GM21515 (cell line): ENCODE measurements around the gene CBLB.

Source experiments
- ATAC-seq: cut with Tn5 transposase; IDR thresholded peaks from one replicate; pipeline ENCODE4 v1.9.1; 2021; ENCODE audit not compliant: unreplicated experiment

Gene CBLB

DNA sequence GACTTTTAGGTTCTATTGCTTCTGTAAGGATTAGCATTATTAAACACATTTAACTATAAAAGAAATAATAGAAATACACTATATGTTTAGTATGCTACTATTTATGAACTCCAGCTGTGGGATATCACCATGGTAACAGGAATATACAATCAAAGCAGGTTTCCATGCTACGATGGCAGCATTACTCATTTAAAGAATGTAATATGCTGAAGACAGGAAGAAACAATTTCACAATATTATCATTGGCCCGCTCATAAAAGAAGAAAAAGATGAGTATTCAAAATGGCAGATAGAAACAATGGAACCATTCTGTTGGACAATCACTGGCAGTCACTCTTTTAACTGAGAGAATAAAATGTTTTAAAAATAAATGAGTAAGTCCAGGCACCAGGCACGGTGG is 153.4 kb downstream of the CBLB start:
- ATAC-seq = no peak

DNA sequence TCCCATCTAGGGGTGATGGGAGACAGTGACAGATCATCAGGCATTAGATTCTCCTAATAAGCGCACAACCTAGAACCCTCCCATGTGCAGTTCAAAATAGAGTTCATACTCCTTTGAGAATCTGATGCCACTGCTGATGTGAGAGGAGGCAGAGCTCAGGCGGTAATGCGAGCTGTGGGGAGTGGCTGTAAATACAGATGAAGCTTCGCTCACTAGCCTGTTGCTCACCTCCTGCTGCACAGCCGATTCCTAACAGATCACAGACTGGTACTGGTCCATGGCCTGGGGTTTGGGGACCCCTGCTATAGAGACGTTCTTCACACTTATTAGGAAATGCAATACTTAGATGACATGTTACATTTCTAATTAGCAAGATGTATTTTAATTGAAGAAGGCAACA is 154.4 kb downstream of the CBLB start:
- no peak for ATAC-seq

DNA sequence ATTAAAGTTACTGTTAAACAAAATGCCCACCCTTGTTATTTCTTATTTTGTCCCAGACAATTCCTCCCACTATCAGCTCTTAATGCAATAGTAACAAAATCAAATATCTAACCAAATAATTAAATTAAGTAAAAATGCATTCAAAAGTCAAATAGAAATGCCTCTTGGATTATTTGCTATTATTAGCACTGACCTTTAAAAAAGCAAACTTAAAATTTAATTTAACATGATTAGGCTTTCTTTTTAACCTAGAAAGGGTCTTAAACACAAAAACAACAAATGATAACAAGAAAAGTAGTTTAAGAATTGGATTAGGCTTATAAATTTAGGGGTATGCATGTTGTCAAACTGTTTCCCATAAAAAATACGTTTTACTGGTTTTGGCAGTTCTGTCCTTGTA is 159.8 kb downstream of the CBLB start:
- no peak for ATAC-seq

- no peak for ATAC-seq
Observed at GRCh38 chr3:105707009-105707408, 161.8 kb downstream of the CBLB start.

DNA sequence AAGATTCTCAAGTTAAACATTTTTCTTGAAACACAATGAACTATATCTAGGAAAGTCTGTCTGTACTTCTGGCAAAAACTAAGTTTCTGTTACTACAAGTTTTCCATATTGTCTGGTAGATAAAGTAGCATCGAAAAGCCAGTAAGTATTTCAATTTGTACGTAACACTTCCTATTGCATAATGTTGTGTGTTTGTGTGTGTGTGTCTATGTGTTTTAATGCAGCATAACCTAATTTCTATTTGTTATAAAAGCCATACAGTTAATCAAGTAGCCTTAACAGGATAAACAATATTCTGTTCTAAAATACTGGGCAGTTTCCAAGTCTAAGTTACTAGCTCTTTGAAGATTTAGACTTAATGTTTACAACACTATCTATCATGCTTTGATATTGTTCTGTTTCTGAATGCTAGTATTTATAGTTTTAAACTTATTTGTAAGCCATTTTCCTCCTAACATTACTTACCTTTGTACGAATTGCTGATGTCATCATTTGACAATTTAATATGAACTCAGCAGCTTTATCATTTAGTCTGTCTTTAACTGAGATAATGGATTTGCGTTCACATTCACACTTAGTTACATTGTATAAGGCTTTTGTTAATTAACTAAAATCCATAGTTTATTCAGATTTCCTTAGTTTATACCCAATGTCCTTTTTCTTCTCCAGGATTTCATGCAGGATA is 163.9 kb downstream of the CBLB start:
- no peak for ATAC-seq

DNA sequence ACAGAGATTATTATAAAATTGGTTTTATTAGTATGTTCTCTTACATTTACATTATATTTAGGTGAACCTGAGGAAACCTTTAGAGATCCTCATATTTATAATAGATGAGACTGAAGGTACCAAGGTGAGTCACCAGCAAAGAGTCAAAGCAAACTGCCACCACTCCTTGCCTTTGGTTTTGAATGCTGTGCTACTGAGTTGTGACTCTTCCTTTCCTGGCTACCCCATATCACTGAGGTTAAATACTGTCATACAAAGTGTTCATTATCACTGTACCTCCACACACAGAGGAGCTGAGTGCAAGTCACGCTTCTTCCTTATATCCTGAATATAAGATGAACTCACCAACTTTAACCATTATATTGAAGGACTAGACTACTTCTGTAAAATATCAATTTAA is 168.2 kb downstream of the CBLB start:
- ATAC-seq = no peak

DNA sequence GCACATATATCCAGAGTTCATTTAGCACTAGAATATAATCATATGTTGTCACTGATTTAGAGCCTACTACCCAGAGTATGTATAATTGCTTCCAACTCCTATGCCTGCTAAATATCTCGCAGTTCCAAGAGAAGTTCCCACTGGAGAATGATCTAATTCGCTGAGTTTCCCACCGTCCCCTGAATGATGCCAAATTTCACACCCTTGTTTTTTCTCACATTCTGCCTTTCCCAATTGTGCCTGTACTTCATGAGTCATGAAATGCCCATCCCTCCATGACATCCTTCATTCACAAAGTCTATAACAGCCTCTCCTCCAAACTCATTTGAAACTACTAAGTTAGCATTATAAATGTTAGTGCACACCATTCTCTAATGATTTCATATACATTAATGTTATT is 177.2 kb downstream of the CBLB start:
- ATAC-seq = no peak

- no peak for ATAC-seq
Observed at GRCh38 chr3:105691053-105691452, 177.8 kb downstream of the CBLB start.

GRCh38 chr3:105688821-105689220 is 180.0 kb downstream of the CBLB start:
- no peak for ATAC-seq

GRCh38 chr3:105686278-105686897 is 182.4 kb downstream of the CBLB start:
- no peak for ATAC-seq

DNA sequence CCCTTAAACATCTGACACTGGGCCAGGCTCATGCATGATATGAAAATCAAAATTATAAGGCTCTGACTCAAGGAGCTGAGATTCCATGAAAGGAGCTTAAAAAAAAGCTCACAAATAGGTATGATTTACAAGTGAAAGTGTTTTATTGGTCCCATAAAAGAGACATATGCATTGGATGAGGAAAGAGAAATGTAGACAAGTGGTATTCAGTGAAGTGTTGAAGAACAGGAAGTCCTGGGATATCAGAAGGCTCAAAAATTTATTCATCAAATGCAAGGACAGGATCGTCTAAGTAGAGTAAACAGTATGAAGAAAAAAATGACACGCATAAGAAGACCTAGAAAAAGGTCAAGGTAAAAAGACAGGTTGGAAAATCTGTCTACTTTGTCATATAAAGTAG is 188.9 kb downstream of the CBLB start:
- ATAC-seq = no peak

- ATAC-seq = no peak
Observed at GRCh38 chr3:105678017-105678416, 190.8 kb downstream of the CBLB start.

GRCh38 chr3:105676621-105677300 is 192.1 kb downstream of the CBLB start:
- no peak for ATAC-seq

DNA sequence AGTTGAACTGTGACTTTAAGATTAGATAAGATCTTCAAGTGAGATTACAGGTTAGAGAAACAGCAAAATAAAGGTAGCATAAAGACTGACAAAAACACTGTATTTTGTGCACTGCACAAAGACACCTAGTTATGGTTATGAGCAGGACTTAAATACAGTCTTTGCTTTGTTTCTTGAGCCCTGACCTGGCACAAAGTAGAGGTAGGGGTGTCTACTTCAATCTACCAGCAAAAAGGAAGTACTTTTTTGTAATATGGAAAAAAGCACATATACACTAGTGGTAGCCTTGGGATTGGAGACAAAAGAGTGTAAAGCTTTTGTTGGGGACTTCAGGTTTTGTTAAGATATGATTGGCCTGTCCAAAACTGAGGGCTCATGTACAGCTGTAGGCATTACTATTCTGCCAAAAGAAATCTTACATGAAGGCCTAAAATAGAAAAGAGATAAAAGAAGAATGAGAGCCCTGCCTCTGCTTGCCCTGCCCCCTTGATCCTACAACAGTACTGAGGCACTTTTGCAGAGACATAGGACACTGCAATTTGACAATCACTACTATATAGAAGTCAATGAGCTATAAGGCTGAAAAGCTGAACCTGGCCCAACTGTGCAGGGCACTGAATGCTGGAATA is 194.3 kb downstream of the CBLB start:
- ATAC-seq = no peak

- ATAC-seq = no peak
Observed at GRCh38 chr3:105672996-105673395, 195.8 kb downstream of the CBLB start.

DNA sequence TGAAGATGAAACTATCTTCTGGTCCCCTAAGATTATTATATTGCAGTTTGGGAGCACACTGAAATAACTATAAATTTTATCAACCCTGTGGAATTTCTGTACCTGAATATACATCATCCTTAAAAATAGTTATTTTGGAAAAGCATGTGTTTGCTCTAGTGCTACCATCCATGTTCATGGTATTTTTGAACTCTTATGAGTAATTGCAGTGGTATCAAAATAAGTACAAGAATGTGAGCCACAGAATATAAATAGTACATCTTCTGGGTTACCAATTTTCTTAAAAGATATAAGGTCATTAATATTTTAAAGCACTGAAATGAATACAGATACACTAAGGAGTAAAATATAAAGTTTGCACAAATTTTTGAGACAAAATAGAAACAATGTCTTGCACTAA is 206.5 kb downstream of the CBLB start:
- no peak for ATAC-seq

GRCh38 chr3:105661461-105661860 is 207.4 kb downstream of the CBLB start:
- no peak for ATAC-seq

DNA sequence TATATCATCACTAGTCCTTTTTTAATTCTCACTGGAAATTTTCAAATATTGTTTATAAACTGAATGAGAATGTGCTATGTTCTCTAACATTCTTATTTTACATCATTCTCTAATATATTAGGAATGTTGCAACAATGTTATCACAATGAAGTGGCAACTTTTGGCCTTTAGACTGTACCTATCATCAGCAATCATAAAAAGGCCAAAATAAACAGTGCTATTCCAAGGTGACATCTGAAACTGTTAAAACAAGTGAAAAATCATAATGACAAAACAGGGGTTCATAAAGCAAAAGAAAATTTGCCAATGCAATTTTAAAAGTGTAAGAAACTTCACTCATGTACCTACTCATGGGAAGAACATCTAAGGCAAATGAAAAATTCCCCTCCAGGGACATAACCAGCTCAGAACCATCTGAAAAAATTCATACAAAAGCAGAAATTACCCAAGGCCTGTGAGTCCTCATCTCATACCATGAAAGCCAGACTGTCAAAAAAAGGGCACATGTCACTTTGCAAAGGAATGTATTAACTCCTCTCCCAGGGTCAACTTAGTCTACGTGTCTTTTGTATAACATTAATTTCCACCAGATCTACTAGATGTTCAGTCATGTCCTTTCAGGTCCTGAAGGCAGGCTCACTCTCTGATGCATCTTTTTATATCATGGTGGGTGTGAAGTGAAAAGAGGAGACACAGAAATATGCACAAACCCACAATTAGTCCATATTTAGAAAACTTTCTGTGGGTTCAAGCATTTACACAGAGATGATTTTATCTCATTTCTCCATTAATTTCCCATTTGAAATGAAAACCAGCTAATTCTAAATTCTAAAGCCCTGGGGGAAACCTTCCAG is 211.9 kb downstream of the CBLB start:
- ATAC-seq = no peak

DNA sequence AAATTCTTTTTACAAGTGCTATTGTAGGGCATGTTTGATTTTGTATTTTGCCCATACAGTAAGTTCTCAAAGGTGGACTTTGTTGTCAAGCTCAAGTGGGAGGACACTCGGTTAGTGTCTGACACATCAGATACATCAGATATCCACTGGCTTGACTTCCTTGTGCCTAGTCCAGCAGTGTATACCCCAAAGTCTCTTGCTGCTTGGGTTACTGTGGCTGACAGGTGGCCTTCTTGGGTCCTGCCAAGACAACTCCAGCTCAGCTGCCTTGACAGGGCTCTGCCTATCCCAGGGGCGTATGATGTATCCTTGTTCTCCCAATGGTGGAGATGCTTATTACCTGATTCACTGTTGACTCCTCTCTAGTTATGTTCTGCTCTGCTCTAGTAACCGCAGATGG is 214.9 kb downstream of the CBLB start:
- no peak for ATAC-seq

DNA sequence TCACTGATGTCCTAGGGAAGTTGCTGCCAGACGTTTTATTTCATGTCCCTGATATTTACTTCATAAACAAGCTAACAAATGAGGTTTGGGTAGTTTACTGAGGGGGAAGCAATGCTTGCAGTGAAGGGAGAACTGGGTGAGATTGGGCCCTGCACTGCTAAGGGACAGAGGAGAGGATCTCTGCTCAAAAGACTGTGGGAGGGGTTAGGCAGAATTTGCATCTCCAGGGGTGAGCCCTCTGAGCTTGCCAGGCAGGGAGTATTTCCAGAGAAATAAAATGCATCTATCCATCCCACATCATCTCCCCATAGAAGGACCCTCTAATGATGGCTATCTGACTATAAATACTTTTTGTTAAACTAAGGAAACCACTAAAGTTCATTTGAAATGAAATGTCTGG is 215.6 kb downstream of the CBLB start:
- no peak for ATAC-seq

GRCh38 chr3:105649480-105649879 is 219.3 kb downstream of the CBLB start:
- no peak for ATAC-seq
